Progenitor cell of endocrine pancreas (in vitro differentiated cells): ENCODE results near the gene TLR4. TPM values are rescaled to one million over a fixed set of nuclear protein-coding genes. Genes with fewer than 3 reads are reported as not detected.

Experiments used
- DNase-seq: peaks from one replicate; pipeline ENCODE4 v3.0.0; 2021; ENCODE audit warnings: low spot score; ENCODE audit not compliant: unreplicated experiment
- H3K27ac Mint-ChIP-seq: 2 replicates; pipeline ENCODE4 v1.8.0; 2021; ENCODE audit warnings: mild to moderate bottlenecking, moderate library complexity, mixed read lengths
- H3K27me3 Mint-ChIP-seq: 2 replicates; pipeline ENCODE4 v1.8.0; 2021; ENCODE audit warnings: mixed read lengths
- H3K36me3 Mint-ChIP-seq: 2 replicates; pipeline ENCODE4 v1.8.0; 2022; ENCODE audit warnings: mixed read lengths; ENCODE audit not compliant: insufficient read depth
- H3K4me1 Mint-ChIP-seq: 2 replicates; pipeline ENCODE4 v1.8.0; 2021; ENCODE audit warnings: low read depth, mixed read lengths
- H3K4me3 Mint-ChIP-seq: 2 replicates; pipeline ENCODE4 v1.8.0; 2021; ENCODE audit warnings: low read depth, mild to moderate bottlenecking, moderate library complexity, mixed read lengths
- H3K9me3 Mint-ChIP-seq: 2 replicates; pipeline ENCODE4 v1.8.0; 2021; ENCODE audit warnings: low read depth, mixed read lengths
- total RNA-seq: library from RNA; stranded (reverse); gene quantifications from 2 replicates; pipeline ENCODE4 v1.2.1, GENCODE V29; 2021
- TF ChIP-seq, protein P1 (sequence below): fragments of 200-600 bp; sonication (generic); IDR thresholded peaks from one replicate; pipeline ENCODE4 v1.5.0; 2021; ENCODE audit warnings: antibody characterized with exemption, mild to moderate bottlenecking; ENCODE audit not compliant: unreplicated experiment

The TLR4 gene
- total RNA-seq, 1 donor from 2014 or later = not detected

DNA sequence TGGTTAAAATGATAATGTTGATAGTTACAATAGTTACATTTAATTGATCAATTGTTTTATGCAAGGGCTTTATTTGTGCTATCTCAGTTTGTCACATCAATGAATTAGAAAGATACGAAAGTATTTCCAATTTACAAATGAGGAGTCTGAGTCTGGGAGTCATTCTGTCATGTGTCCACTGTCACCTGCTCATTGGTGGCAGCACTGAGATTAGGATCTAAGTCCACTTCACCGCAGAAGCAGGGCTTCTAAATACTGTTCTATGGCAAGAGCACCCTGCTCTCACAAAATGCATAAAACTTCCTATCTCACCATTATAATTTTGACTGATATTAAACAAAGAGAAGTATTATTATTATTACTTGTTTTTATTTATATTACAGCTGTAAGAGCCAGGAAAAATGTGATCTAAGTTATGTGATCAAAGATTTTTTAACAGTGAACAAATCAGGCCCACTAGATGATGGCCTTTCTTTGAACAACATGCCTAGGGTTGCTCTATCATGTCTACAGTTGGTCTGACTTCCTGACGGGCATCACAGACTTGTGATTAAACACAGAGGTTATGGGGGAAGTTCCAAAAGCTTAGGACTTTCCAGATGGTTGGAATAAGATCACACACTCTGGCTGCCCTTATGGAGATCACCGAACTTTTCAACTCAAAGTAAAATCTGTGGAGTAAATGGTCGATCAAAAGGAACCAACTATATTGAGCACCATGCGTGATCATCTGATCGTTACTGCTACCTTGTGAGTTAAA is 15.1 kb downstream of the TLR4 start:
- H3K4me1 Mint-ChIP-seq = no peaks in the 10 kb centered on the region
- H3K9me3 Mint-ChIP-seq = no peaks in the 10 kb centered on the region
- TF ChIP-seq, protein P1, sequence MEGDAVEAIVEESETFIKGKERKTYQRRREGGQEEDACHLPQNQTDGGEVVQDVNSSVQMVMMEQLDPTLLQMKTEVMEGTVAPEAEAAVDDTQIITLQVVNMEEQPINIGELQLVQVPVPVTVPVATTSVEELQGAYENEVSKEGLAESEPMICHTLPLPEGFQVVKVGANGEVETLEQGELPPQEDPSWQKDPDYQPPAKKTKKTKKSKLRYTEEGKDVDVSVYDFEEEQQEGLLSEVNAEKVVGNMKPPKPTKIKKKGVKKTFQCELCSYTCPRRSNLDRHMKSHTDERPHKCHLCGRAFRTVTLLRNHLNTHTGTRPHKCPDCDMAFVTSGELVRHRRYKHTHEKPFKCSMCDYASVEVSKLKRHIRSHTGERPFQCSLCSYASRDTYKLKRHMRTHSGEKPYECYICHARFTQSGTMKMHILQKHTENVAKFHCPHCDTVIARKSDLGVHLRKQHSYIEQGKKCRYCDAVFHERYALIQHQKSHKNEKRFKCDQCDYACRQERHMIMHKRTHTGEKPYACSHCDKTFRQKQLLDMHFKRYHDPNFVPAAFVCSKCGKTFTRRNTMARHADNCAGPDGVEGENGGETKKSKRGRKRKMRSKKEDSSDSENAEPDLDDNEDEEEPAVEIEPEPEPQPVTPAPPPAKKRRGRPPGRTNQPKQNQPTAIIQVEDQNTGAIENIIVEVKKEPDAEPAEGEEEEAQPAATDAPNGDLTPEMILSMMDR = no peak
- H3K4me3 Mint-ChIP-seq = no peak overlapping the region
- H3K27me3 Mint-ChIP-seq = peaks cover 9% of the 10 kb centered on the region
- H3K36me3 Mint-ChIP-seq = no peaks in the 10 kb centered on the region
- DNase-seq = no peak
- no peak overlapping the region for H3K27ac Mint-ChIP-seq

DNA sequence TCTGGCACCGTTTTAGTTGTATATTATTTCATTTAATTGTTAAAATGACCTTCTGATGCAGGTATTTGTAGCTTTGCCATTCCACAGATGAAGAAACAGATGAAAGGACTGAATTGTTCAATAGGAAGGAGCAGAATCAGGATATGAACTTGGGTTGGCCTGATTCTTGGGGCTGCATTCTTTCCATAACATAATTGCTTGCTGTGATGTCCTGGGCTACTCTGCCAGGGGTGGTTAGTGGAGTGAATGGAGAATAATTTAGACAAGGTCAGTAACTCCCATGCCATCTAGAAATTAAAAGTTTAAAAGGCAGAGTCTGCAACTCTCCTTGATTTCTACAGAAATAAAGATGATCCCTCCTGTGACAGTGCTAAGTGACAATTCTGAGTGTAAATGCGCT is 15.9 kb downstream of the TLR4 start:
- DNase-seq = no peak
- no peak overlapping the region for H3K4me3 Mint-ChIP-seq

DNA sequence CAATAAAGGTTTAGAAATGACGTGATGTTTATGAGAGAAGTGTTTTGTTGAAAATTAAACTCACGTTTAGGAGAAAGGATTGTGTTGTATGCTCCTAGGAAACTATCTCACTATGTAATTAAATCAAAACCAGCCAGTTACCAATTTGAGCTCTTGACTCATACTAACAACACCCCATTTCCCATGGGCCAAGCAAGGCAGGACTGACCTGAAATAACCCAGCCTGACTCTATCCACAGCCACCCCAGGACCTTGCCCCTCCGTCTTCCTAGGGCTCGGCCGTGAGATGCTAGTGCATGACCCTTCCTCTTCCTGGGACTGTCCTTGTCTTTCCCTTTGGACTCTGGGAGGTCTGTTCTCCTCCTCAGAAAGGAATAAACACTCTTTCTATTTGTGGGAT is 16.4 kb downstream of the TLR4 start:
- TF ChIP-seq, protein P1 = no peak
- peaks cover 11% of the 10 kb centered on the region for H3K27me3 Mint-ChIP-seq
- no peaks in the 10 kb centered on the region for H3K4me1 Mint-ChIP-seq
- H3K36me3 Mint-ChIP-seq = no peaks in the 10 kb centered on the region
- no peak overlapping the region for H3K27ac Mint-ChIP-seq
- no peak overlapping the region for H3K4me3 Mint-ChIP-seq
- DNase-seq = no peak
- no peaks in the 10 kb centered on the region for H3K9me3 Mint-ChIP-seq

More for the DNA sequence above, 15.9 kb downstream of the TLR4 start:
- H3K9me3 Mint-ChIP-seq = no peaks in the 10 kb centered on the region
- TF ChIP-seq, protein P1 = no peak
- H3K27ac Mint-ChIP-seq = no peak overlapping the region
- no peaks in the 10 kb centered on the region for H3K4me1 Mint-ChIP-seq
- no peaks in the 10 kb centered on the region for H3K36me3 Mint-ChIP-seq
- peaks cover 11% of the 10 kb centered on the region for H3K27me3 Mint-ChIP-seq

DNA sequence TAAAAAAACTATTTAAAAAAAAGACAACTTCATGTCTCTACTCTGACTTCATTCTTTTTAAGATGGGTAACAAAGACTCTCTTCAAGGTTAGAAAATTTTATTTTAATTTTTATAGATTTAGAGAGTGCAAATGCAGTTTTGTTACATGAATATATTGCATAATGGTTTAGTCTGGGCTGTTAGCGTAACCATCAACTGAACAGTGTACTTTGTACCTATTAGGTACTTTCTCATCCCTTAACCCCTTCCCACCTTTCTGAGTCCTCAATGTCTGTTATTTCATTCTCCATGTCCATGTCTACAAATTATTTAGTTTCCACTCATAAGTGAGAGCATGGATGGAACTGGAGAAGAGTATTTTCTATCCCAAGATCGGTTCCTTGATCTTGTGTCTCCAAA is 16.8 kb downstream of the TLR4 start:
- peaks cover 13% of the 10 kb centered on the region for H3K27me3 Mint-ChIP-seq
- TF ChIP-seq, protein P1 = no peak
- H3K9me3 Mint-ChIP-seq = no peaks in the 10 kb centered on the region
- H3K36me3 Mint-ChIP-seq = no peaks in the 10 kb centered on the region
- H3K4me3 Mint-ChIP-seq = no peak overlapping the region
- no peaks in the 10 kb centered on the region for H3K4me1 Mint-ChIP-seq
- H3K27ac Mint-ChIP-seq = no peak overlapping the region
- no peak for DNase-seq

DNA sequence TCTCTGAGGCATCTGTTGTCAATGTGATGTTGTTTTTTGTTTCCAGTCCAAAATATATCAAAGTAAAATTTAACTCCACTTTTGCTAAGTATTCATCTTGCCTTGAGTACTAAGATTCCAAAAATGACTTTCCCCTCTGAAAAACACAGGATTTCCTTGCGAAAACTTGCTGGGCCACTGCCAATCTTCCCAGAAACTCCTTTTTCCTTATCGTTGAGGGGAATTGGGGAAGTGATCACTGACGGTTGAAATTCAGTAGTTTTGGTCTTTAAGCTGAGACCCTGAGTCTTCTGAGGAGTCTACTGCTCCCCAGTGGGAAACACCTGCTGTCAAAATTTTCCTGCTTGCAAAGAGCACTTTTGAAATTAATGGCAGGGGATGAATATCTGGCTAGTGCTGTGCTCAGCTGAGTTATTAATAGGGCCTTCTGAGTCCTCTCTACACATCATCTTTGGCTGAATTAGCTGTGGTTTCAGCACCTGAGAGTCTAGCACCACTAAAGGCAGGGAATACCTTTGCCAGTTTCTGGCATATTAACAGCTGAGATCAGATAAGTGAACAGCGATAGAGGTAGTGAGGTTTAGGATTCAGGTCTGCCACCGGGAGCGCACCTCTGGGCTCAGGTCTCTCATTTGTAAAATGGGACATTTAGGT is 18.0 kb downstream of the TLR4 start:
- Mint-ChIP-seq H3K36me3 (no peaks in the 10 kb centered on the region), H3K4me3 (no peak overlapping the region), H3K9me3 (no peaks in the 10 kb centered on the region), H3K27ac (no peak overlapping the region), H3K4me1 (no peaks in the 10 kb centered on the region), H3K27me3 (peaks cover 14% of the 10 kb centered on the region)
- TF ChIP-seq, protein P1 = no peak
- DNase-seq = no peak
